VCaP (cell line): ENCODE results near the gene SALL4.

Experiments used
- H3K27ac ChIP-seq: fragments of 450-650 bp; 2 replicates; pipeline ENCODE4 v1.5.1; 2017
- CTCF ChIP-seq: fragments of 450-650 bp; conservative IDR thresholded peaks from 2 replicates; pipeline ENCODE4 v1.5.1; 2017; ENCODE audit warnings: mild to moderate bottlenecking, moderate library complexity

The SALL4 gene

GRCh38 chr20:51811514-51812128 is 9.3 kb upstream of the SALL4 start:
- TF ChIP-seq CTCF: no peak
- no peak overlapping the region for H3K27ac ChIP-seq

- H3K27ac ChIP-seq: no peak overlapping the region
- TF ChIP-seq CTCF: no peak
Measured at GRCh38 chr20:51811042-51811355, 8.7 kb upstream of the SALL4 start.

DNA sequence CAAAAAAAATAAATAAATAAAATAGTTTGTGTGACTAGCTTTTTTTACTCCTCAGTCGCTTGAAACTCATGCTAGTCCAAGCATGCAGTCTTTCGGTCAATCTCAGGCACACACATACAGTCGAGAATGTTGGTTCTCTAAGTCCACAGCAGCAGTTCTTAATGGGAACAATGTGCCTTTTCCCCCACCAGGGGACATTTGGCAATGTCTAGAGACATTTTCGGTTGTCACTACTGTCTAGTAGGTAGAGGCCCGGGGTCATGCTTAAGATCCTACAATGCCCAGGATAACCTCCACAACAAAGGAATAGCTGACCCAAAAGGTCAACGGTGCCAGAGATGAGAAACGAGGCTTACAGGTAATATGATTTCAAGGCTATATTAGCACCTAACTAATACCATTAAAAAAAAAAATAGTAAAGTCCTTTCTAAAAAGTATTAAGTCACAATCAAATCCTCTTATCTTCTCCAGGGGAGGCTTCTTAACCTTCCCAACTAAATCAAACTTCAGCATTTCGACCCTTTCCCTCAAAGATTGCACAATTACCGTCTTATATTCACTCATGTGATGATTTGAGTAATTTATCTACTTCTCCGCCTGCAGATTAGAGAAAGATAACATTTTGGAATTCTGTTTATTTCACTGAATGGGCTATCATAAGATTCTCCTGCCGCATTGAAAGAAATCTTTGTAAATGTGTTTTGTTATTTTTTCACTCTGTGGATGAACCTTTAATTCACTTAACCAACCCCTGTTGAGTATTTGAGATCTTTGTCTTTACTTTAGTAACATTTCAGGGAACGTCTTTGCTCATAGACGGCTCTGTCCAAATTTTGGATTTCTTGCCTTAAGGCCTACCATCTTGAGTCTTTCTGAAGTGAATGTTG is 8.1 kb upstream of the SALL4 start:
- TF ChIP-seq CTCF: no peak
- H3K27ac ChIP-seq: no peak overlapping the region

DNA sequence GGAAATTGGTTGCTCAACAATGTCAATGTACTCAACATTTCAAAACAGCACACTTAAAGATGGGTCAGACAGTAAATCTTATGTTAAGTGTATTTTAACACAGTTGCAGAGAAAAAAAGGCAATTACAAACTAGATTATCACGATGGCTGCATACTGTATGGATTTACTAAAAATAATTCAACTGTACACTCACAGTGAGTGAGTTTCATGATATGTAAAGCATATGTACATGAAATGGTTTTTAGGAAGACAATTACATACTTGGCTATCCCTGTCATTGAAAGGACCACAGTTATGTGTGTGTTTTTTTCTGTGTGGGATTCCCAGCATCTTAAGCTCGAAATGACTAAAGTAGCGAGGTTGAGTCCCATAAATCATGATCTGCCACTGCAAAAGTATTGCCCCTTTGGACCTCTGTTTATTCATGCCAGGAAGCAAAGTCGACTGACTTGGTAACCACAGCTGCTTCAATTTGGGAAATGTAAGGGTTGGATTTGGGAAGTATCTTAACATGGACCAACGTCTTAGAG is 5.5 kb upstream of the SALL4 start:
- no peak for TF ChIP-seq CTCF
- no peak overlapping the region for H3K27ac ChIP-seq

DNA sequence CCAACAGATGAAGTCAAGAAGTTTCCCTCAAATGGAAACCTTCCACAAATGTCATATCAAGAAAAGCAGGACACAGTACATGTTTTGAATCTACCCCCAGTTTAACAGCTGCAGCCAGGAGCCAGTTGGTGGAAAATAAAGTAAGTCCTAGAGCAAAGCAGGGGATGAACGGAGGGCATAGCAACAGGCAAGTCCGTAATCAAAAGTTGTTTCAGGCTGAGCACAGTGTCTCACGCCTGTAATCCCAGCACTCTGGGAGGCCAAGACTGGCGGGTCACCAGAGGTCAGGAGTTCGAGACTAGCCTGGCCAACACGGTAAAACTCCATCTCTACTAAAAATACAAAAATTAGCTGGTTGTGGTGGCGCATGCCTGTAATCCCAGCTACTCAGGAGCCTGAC is 2.4 kb upstream of the SALL4 start:
- no peak for TF ChIP-seq CTCF
- H3K27ac ChIP-seq: peak overlapping the region; percentile 85; the same call in 1 of the 2 replicates

GRCh38 chr20:51803148-51803854 is 980 bp upstream of the SALL4 start:
- no peak for TF ChIP-seq CTCF
- H3K27ac ChIP-seq: peak overlapping the region; percentile 85

DNA sequence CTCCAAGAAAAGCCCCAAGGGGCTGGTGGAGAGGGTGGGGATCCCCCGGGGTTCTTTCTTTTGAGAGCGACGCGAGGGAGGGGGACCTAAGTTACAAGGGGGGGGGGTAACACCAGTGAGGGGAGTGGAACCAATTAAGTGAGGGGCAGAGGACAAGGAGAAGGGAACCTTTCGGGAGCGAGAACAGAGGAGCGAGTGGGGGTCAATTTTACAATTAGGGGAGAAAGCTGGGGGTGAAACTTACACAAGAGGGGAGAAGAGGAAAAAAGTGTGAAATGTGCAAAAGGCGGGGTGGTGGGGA is 548 bp downstream of the SALL4 start:
- TF ChIP-seq CTCF: no peak
- peak overlapping the region; percentile 85; the same call in 1 of the 2 replicates for H3K27ac ChIP-seq
